CD4-positive, alpha-beta T cell treated with Interleukin-10 for 1 hour (primary cell): ENCODE measurements around the gene SF3B1.
"Not testable (repeated sequence)": the region's sequence is repeated elsewhere in the genome, so short reads cannot be mapped to it uniquely, and the experiment has no call there.

Experiments used
- DNase-seq: peaks from one replicate; pipeline ENCODE4 v3.0.0-alpha.2; 2020

Gene SF3B1

GRCh38 chr2:197435598-197436420, 981 bp upstream of the SF3B1 start:
- DNase-seq = no peak

GRCh38 chr2:197433780-197434438, 919 bp downstream of the SF3B1 start:
- DNase-seq = no peak

GRCh38 chr2:197432527-197432926, 2.3 kb downstream of the SF3B1 start:
- DNase-seq = not testable (repeated sequence)

GRCh38 chr2:197431858-197432257, 3.0 kb downstream of the SF3B1 start:
- DNase-seq = no peak

- DNase-seq = no peak
Observed at GRCh38 chr2:197427986-197428385, 6.8 kb downstream of the SF3B1 start.

GRCh38 chr2:197426723-197427603, 7.9 kb downstream of the SF3B1 start:
- DNase-seq = no peak

GRCh38 chr2:197425550-197425949, 9.3 kb downstream of the SF3B1 start:
- DNase-seq = no peak

GRCh38 chr2:197423307-197423706, 11.5 kb downstream of the SF3B1 start:
- no peak for DNase-seq

- DNase-seq = no peak
Observed at GRCh38 chr2:197419438-197419837, 15.4 kb downstream of the SF3B1 start.

- DNase-seq = no peak
Observed at GRCh38 chr2:197416268-197416667, 18.6 kb downstream of the SF3B1 start.

- DNase-seq = no peak
Observed at GRCh38 chr2:197414515-197414914, 20.3 kb downstream of the SF3B1 start.

GRCh38 chr2:197414039-197414438, 20.8 kb downstream of the SF3B1 start:
- DNase-seq = no peak

- no peak for DNase-seq
Observed at GRCh38 chr2:197405582-197405981, 29.2 kb downstream of the SF3B1 start.

GRCh38 chr2:197399887-197400540, 34.8 kb downstream of the SF3B1 start:
- no peak for DNase-seq

- no peak for DNase-seq
Observed at GRCh38 chr2:197398913-197399312, 35.9 kb downstream of the SF3B1 start.

- DNase-seq = no peak
Observed at GRCh38 chr2:197391220-197391717, 43.6 kb downstream of the SF3B1 start.

- no peak for DNase-seq
Observed at GRCh38 chr2:197388866-197389587, 45.8 kb downstream of the SF3B1 start.

GRCh38 chr2:197387179-197387578, 47.6 kb downstream of the SF3B1 start:
- no peak for DNase-seq

- DNase-seq = no peak
Observed at GRCh38 chr2:197386242-197386641, 48.6 kb downstream of the SF3B1 start.

- no peak for DNase-seq
Observed at GRCh38 chr2:197383825-197384224, 51.0 kb downstream of the SF3B1 start.

GRCh38 chr2:197381641-197382040, 53.2 kb downstream of the SF3B1 start:
- DNase-seq = no peak

GRCh38 chr2:197379918-197380309, 54.9 kb downstream of the SF3B1 start:
- not testable (repeated sequence) for DNase-seq
